ENCODE results near the gene RALGPS1. TPM values are rescaled to one million over a fixed set of nuclear protein-coding genes. Genes with fewer than 3 reads are reported as not detected.

RALGPS1 gene
- polyA plus RNA-seq, 1 of the 3 experiments (the other 2 are of a cell fraction): 3.9 TPM

- POLR2A ChIA-PET: no interaction called here
- WGBS (ENCODE audit: low lambda C conversion rate): 92% methylated on average over 3 of the region's 3 CpGs
- Histone ChIP-seq H3K9me3 (no peaks in the 10 kb centered on the region), H3F3A (replicated peaks; ENCODE audit: insufficient read depth) (no peaks in the 10 kb centered on the region), H3K9ac (no peak overlapping the region), H3K79me2 (ENCODE audit: insufficient read depth) (no peaks in the 10 kb centered on the region), H3K9me2 (no peaks in the 10 kb centered on the region), H2AFZ (ENCODE audit: low read depth) (no peak overlapping the region), H3K4me1 (ENCODE audit: control insufficient read depth in 1 of 2, insufficient read depth in 2 of 2, low read depth in 1 of 2, low read length in 1 of 2) (peaks cover 0 to 33% of the 10 kb centered on the region in 2 experiments; a peak in 2 of 4 replicates), H3K27ac (ENCODE audit: low read depth in 2 of 2, low read length in 1 of 2) (peak overlapping the region in 1 of 2 experiments; percentile 36; a peak in 2 of 4 replicates), H3K4me3 (ENCODE audit: low read depth in 2 of 2, low read length in 1 of 2) (no peak overlapping the region), H3K36me3 (replicated peaks in 1 of 2; ENCODE audit: control insufficient read depth in 1 of 2, insufficient read depth in 2 of 2, low read length in 1 of 2) (no peaks in the 10 kb centered on the region), H3K4me2 (no peak overlapping the region), H3K27me3 (ENCODE audit: insufficient read depth) (no peaks in the 10 kb centered on the region), H4K20me1 (ENCODE audit: insufficient read depth) (no peaks in the 10 kb centered on the region)
- CTCF ChIA-PET: interaction anchor here (1.1 to 1.4 kb wide), 2 partner anchors 9 to 13 kb away, joined by 3 read pairs; no protein-coding TSS in a partner anchor
- no peak for TF ChIP-seq MXI1 (IDR thresholded peaks at IDR 0.05; ENCODE audit: low read depth, low read length)
- no peak for TF ChIP-seq ELF1 (IDR thresholded peaks at IDR 0.05)
- no peak for TF ChIP-seq POLR2AphosphoS5 (IDR thresholded peaks at IDR 0.05; ENCODE audit: low read depth, low read length)
- no peak for TF ChIP-seq RFX5 (IDR thresholded peaks at IDR 0.05; ENCODE audit: low read length)
- TF ChIP-seq RCOR1 (IDR thresholded peaks at IDR 0.05; ENCODE audit: low read length): no peak
- TF ChIP-seq JUND (IDR thresholded peaks at IDR 0.05): no peak
- TF ChIP-seq PBX3 (IDR thresholded peaks at IDR 0.05): no peak
- DNase-seq: no peak
These were observed 118.5 kb downstream of the RALGPS1 start for GRCh38 chr9:127033061-127033460.

- Histone ChIP-seq H3K4me2 (no peak overlapping the region), H3K9ac (no peak overlapping the region), H3K36me3 (replicated peaks in 1 of 2; ENCODE audit: control insufficient read depth in 1 of 2, insufficient read depth in 2 of 2, low read length in 1 of 2) (no peaks in the 10 kb centered on the region), H3K9me3 (no peaks in the 10 kb centered on the region), H4K20me1 (ENCODE audit: insufficient read depth) (no peaks in the 10 kb centered on the region), H3K79me2 (ENCODE audit: insufficient read depth) (no peaks in the 10 kb centered on the region), H3K27me3 (ENCODE audit: insufficient read depth) (no peaks in the 10 kb centered on the region), H3K4me1 (ENCODE audit: control insufficient read depth in 1 of 2, insufficient read depth in 2 of 2, low read depth in 1 of 2, low read length in 1 of 2) (peaks cover 0 to 32% of the 10 kb centered on the region in 2 experiments; a peak in 2 of 4 replicates), H3K9me2 (no peaks in the 10 kb centered on the region), H2AFZ (ENCODE audit: low read depth) (no peak overlapping the region), H3F3A (replicated peaks; ENCODE audit: insufficient read depth) (no peaks in the 10 kb centered on the region), H3K27ac (ENCODE audit: low read depth in 2 of 2, low read length in 1 of 2) (peak overlapping the region in 1 of 2 experiments; percentile 36; a peak in 2 of 4 replicates), H3K4me3 (ENCODE audit: low read depth in 2 of 2, low read length in 1 of 2) (no peak overlapping the region)
- TF ChIP-seq GATA2 (CRISPR knock-in tag; IDR thresholded peaks at IDR 0.05): 0 out of 2 replicates have a peak, but pooled peaks have one; percentile 9
- TF ChIP-seq MAX (IDR thresholded peaks at IDR 0.05; ENCODE audit: low read depth): 0 out of 2 replicates have a peak, but pooled peaks have one; percentile 14
- no peak for TF ChIP-seq CHD2 (IDR thresholded peaks at IDR 0.05; ENCODE audit: low read length, partially characterized antibody)
- ChIA-PET CTCF (interaction anchor here (1.1 kb wide), 1 partner anchor 10 kb away, joined by 3 read pairs; no protein-coding TSS in a partner anchor), POLR2A (no interaction called here)
- no peak for DNase-seq
These were observed 119.2 kb downstream of the RALGPS1 start for GRCh38 chr9:127033789-127034188.

- CTCF ChIA-PET: interaction anchor here (2.3 kb wide), 1 partner anchor 10 kb away, joined by 5 read pairs; no protein-coding TSS in a partner anchor
- POLR2A ChIA-PET: no interaction called here
- no peaks in the 10 kb centered on the region for H3K79me2 ChIP-seq (ENCODE audit: insufficient read depth)
These were observed 120.1 kb downstream of the RALGPS1 start for GRCh38 chr9:127034691-127035090.

More at GRCh38 chr9:127034691-127035090, 120.1 kb downstream of the RALGPS1 start:
- H3K9me3 ChIP-seq: no peaks in the 10 kb centered on the region
- H3K9ac ChIP-seq: no peak overlapping the region
- no peak overlapping the region for H2AFZ ChIP-seq (ENCODE audit: low read depth)
- peaks cover 0 to 28% of the 10 kb centered on the region in 2 experiments; a peak in 2 of 4 replicates for H3K4me1 ChIP-seq (ENCODE audit: control insufficient read depth in 1 of 2, insufficient read depth in 2 of 2, low read depth in 1 of 2, low read length in 1 of 2)
- no peaks in the 10 kb centered on the region for H3K9me2 ChIP-seq
- no peak for TF ChIP-seq FOXM1 (IDR thresholded peaks at IDR 0.05; ENCODE audit: low read depth)
- no peak for TF ChIP-seq USF1 (IDR thresholded peaks at IDR 0.05; ENCODE audit: borderline replicate concordance, low read depth)
- no peaks in the 10 kb centered on the region for H4K20me1 ChIP-seq (ENCODE audit: insufficient read depth)
- no peak for DNase-seq
- no peaks in the 10 kb centered on the region for H3F3A ChIP-seq (replicated peaks; ENCODE audit: insufficient read depth)
- no peak overlapping the region for H3K4me3 ChIP-seq (ENCODE audit: low read depth in 2 of 2, low read length in 1 of 2)
- no peak overlapping the region for H3K27ac ChIP-seq (ENCODE audit: low read depth in 2 of 2, low read length in 1 of 2)
- H3K36me3 ChIP-seq (replicated peaks in 1 of 2; ENCODE audit: control insufficient read depth in 1 of 2, insufficient read depth in 2 of 2, low read length in 1 of 2): no peaks in the 10 kb centered on the region
- no peak overlapping the region for H3K4me2 ChIP-seq
- WGBS (ENCODE audit: low lambda C conversion rate): 100% methylated on average over 1 of the region's 1 CpG
- no peaks in the 10 kb centered on the region for H3K27me3 ChIP-seq (ENCODE audit: insufficient read depth)
